Epithelial cell of esophagus (primary cell): ENCODE data around the gene PLEKHB2.

Source experiments
- DNase-seq: peaks from one replicate; pipeline ENCODE4 v3.0.0; 2010; ENCODE audit warnings: low read depth
- H3K4me3 ChIP-seq: 2 replicates; pipeline ENCODE4 v1.5.1; 2011; ENCODE audit warnings: mild to moderate bottlenecking, low read length, control low read depth
- CTCF ChIP-seq: IDR thresholded peaks from 2 replicates; pipeline ENCODE4 v1.5.1; 2011; ENCODE audit warnings: low read depth, mild to moderate bottlenecking, low read length, control low read depth, inconsistent platforms; ENCODE audit not compliant: insufficient read depth; ENCODE audit errors: missing control alignments

Gene PLEKHB2

GRCh38 chr2:131120815-131121317 lies 15.7 kb downstream of the PLEKHB2 start:
- no peak for TF ChIP-seq CTCF
- H3K4me3 ChIP-seq = no peak overlapping the region
- no peak for DNase-seq

GRCh38 chr2:131121464-131121863 lies 16.3 kb downstream of the PLEKHB2 start:
- no peak overlapping the region for H3K4me3 ChIP-seq
- DNase-seq = no peak
- TF ChIP-seq CTCF = no peak

- H3K4me3 ChIP-seq = no peak overlapping the region
- no peak for TF ChIP-seq CTCF
- DNase-seq = no peak
These were observed 17.4 kb downstream of the PLEKHB2 start for GRCh38 chr2:131122496-131122895.

- TF ChIP-seq CTCF = no peak
- H3K4me3 ChIP-seq = no peak overlapping the region
These were observed 18.1 kb downstream of the PLEKHB2 start for GRCh38 chr2:131123192-131123591.

GRCh38 chr2:131125195-131125757 lies 20.1 kb downstream of the PLEKHB2 start:
- H3K4me3 ChIP-seq = no peak overlapping the region
- no peak for DNase-seq
- TF ChIP-seq CTCF = no peak

More at GRCh38 chr2:131123192-131123591, 18.1 kb downstream of the PLEKHB2 start:
- DNase-seq = no peak

GRCh38 chr2:131126436-131126835 lies 21.3 kb downstream of the PLEKHB2 start:
- no peak for TF ChIP-seq CTCF
- H3K4me3 ChIP-seq = no peak overlapping the region
- DNase-seq = no peak

GRCh38 chr2:131127076-131127475 lies 21.9 kb downstream of the PLEKHB2 start:
- TF ChIP-seq CTCF = no peak
- no peak for DNase-seq
- H3K4me3 ChIP-seq = no peak overlapping the region
